Esophagus squamous epithelium (tissue), 4 donors: ENCODE data around the gene DUSP6.

ENCODE experiments used
- POLR2A ChIP-seq, 4 donors: fragments of 450-650 bp; IDR thresholded peaks; one replicate each; pipeline ENCODE4 v1.6.1; 2017; ENCODE audit warnings: antibody characterized with exemption in 4 of 4, mild to moderate bottlenecking in 4 of 4, moderate library complexity in 3 of 4
- TF ChIP-seq, protein P1 (sequence below), 6 experiments: fragments of 450-650 bp in 4 of 6; fragments of 200-600 bp in 2 of 6; sonication (generic) in 2 of 6; IDR thresholded peaks; one replicate each; pipeline ENCODE4 v1.5.1; 2016 to 2019; ENCODE audit warnings: antibody characterized with exemption in 6 of 6, mild to moderate bottlenecking in 4 of 6, moderate library complexity in 4 of 6

DNA sequence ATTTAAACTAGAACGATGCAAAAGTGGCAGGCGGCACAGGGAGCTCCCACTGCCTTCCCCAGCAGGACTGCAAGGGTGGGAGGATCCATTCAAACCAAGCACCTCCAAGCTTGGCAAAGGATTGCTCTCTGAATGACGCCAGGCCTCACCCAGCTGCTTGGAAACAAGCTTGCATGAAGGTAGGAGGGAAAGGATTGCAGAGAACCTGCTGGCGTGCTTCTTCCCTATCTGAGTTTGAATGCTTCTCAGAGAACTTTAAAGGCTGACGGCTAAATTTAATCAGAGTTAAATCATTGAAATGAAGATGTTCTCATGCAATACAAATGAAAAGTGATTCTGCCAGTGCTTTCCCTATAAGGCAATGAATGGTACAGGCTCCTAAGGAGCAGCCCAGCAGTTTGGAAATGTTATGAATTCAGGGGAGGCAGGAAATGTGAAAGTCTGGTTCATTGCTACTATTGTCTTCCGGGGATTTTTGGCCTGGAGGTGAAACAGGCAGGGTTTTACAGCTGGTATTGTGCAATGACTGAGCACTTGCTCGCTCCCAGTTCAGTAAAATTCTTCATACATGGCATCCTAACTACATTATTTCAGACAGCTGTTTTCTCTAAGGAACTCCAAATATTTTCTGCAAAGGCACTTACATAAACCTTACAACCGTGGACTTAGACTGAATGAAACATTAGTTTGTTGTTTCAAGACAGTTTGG lies 31.9 kb upstream of the DUSP6 start:
- TF ChIP-seq, protein P1, sequence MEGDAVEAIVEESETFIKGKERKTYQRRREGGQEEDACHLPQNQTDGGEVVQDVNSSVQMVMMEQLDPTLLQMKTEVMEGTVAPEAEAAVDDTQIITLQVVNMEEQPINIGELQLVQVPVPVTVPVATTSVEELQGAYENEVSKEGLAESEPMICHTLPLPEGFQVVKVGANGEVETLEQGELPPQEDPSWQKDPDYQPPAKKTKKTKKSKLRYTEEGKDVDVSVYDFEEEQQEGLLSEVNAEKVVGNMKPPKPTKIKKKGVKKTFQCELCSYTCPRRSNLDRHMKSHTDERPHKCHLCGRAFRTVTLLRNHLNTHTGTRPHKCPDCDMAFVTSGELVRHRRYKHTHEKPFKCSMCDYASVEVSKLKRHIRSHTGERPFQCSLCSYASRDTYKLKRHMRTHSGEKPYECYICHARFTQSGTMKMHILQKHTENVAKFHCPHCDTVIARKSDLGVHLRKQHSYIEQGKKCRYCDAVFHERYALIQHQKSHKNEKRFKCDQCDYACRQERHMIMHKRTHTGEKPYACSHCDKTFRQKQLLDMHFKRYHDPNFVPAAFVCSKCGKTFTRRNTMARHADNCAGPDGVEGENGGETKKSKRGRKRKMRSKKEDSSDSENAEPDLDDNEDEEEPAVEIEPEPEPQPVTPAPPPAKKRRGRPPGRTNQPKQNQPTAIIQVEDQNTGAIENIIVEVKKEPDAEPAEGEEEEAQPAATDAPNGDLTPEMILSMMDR (IDR thresholded peaks at IDR 0.05): no peak
- no peak for TF ChIP-seq POLR2A (IDR thresholded peaks at IDR 0.05)
